ENCODE results near the gene NSUN7.

- TF ChIP-seq CTCF (IDR thresholded peaks at IDR 0.05) = no peak
- TF ChIP-seq POLR2A (IDR thresholded peaks at IDR 0.05) = no peak
Measured at GRCh38 chr4:40856840-40857362, 107.1 kb downstream of the NSUN7 start.
